DND-41 (cell line): ENCODE measurements around the gene GPALPP1.
A peak's percentile ranks its signal among the peaks of the same experiment; 100 is the strongest.
"Not testable (repeated sequence)": the region's sequence is repeated elsewhere in the genome, so short reads cannot be mapped to it uniquely, and the experiment has no call there.

Experiments used
- ATAC-seq: fragments of 200-7000 bp; cut with Tn5 transposase; 3 replicates; pipeline ENCODE4 v1.9.1; 2021; ENCODE audit warnings: low read depth; ENCODE audit not compliant: insufficient read depth
- DNase-seq: peaks from one replicate; pipeline ENCODE4 v3.0.0-alpha.2; 2020
- H2AFZ ChIP-seq: 2 replicates; pipeline ENCODE4 v1.6.0; 2012; ENCODE audit warnings: low read depth, low read length
- H3K27ac ChIP-seq: 2 replicates; pipeline ENCODE4 v1.5.1; 2012; ENCODE audit warnings: low read length, inconsistent platforms
- H3K27me3 ChIP-seq: fragments of 200-600 bp; sonication (generic); 2 replicates; pipeline ENCODE4 v1.6.0; 2012; ENCODE audit warnings: low read length, mild to moderate bottlenecking, inconsistent platforms; ENCODE audit not compliant: insufficient read depth, poor library complexity
- H3K36me3 ChIP-seq: 2 replicates; pipeline ENCODE4 v1.5.1; 2012; ENCODE audit warnings: low read length, inconsistent platforms; ENCODE audit not compliant: insufficient read depth
- H3K4me1 ChIP-seq: 2 replicates; pipeline ENCODE4 v1.5.1; 2012; ENCODE audit warnings: mild to moderate bottlenecking, low read length; ENCODE audit not compliant: insufficient read depth
- H3K4me2 ChIP-seq: 2 replicates; pipeline ENCODE4 v1.6.0; 2012; ENCODE audit warnings: mild to moderate bottlenecking, moderate library complexity, low read length, inconsistent platforms; ENCODE audit not compliant: insufficient read depth
- H3K4me3 ChIP-seq, 2 experiments: fragments of 200-600 bp in 1 of 2; shearing (Covaris generic) in 1 of 2; 2 replicates each; pipeline ENCODE4 v1.5.1; 2012 to 2016; ENCODE audit warnings: inconsistent platforms in 2 of 2, low read length in 2 of 2, mild to moderate bottlenecking in 2 of 2, low read depth in 1 of 2, moderate library complexity in 1 of 2
- H3K79me2 ChIP-seq: 2 replicates; pipeline ENCODE4 v1.6.0; 2012; ENCODE audit warnings: low read length, inconsistent platforms; ENCODE audit not compliant: insufficient read depth
- H3K9ac ChIP-seq: 2 replicates; pipeline ENCODE4 v1.6.0; 2012; ENCODE audit warnings: low read depth, mild to moderate bottlenecking, inconsistent platforms, low read length, moderate library complexity
- H3K9me3 ChIP-seq: 2 replicates; pipeline ENCODE4 v1.5.1; 2012; ENCODE audit warnings: low read length, moderate library complexity, mild to moderate bottlenecking, inconsistent platforms; ENCODE audit not compliant: insufficient read depth, severe bottlenecking
- H4K20me1 ChIP-seq: 2 replicates; pipeline ENCODE4 v1.6.0; 2012; ENCODE audit warnings: low read length; ENCODE audit not compliant: insufficient read depth
- CTCF ChIP-seq: IDR thresholded peaks from 2 replicates; pipeline ENCODE4 v1.5.1; 2012; ENCODE audit warnings: borderline replicate concordance, low read length, moderate library complexity, mild to moderate bottlenecking; ENCODE audit not compliant: poor library complexity, severe bottlenecking; ENCODE audit errors: extremely low read depth
- EZH2 ChIP-seq: IDR thresholded peaks from 3 replicates; pipeline ENCODE4 v1.6.1; 2012; ENCODE audit warnings: borderline replicate concordance, low read depth, mild to moderate bottlenecking, moderate library complexity, low read length, inconsistent platforms; ENCODE audit not compliant: severe bottlenecking

GPALPP1 gene

GRCh38 chr13:44989071-44989889 lies at the start of gene GPALPP1, which contains the start of gene NUFIP1:
Gene GPALPP1, plus strand, starts transcription at chr13:44989538. Its CDS starts 117 bp downstream, at chr13:44989655.
Gene NUFIP1, minus strand, starts transcription at chr13:44989471. Its CDS starts 35 bp downstream, at chr13:44989436.
- no peak for TF ChIP-seq EZH2
- no peak for TF ChIP-seq CTCF
- Histone ChIP-seq H3K4me1 (peaks cover 51% of the 10 kb centered on the region), H3K27me3 (no peaks in the 10 kb centered on the region), H3K79me2 (peaks cover 89% of the 10 kb centered on the region), H3K9ac (peak within 1 kb of the TSS; percentile 85), H3K36me3 (peaks cover 20% of the 10 kb centered on the region), H3K9me3 (no peaks in the 10 kb centered on the region), H3K4me3 (peak within 1 kb of the TSS; percentile 94 to 98), H3K27ac (peak within 1 kb of the TSS; percentile 80), H3K4me2 (peak within 1 kb of the TSS; percentile 93), H2AFZ (peak within 1 kb of the TSS; percentile 98), H4K20me1 (peaks cover 13% of the 10 kb centered on the region; the same call in 1 of the 2 replicates)
- ATAC-seq (peak; percentile 98), DNase-seq (peak; percentile 89)

GRCh38 chr13:44943411-44943810 lies 45.9 kb upstream of the GPALPP1 start:
- H4K20me1 ChIP-seq, H3K27me3 ChIP-seq, H3K4me1 ChIP-seq, ATAC-seq, H3K79me2 ChIP-seq, DNase-seq, H3K27ac ChIP-seq, H3K4me2 ChIP-seq, H3K9me3 ChIP-seq, H3K9ac ChIP-seq, H2AFZ ChIP-seq, H3K4me3 ChIP-seq: not testable (repeated sequence)
- peaks cover 18% of the 10 kb centered on the region; the same call in 1 of the 2 replicates for H3K36me3 ChIP-seq

- TF ChIP-seq EZH2, result no peak
- TF ChIP-seq CTCF, result no peak
- Histone ChIP-seq H3K4me2 (no peak overlapping the region), H4K20me1 (no peaks in the 10 kb centered on the region), H3K27me3 (no peaks in the 10 kb centered on the region), H2AFZ (no peak overlapping the region), H3K4me3 (no peak overlapping the region), H3K27ac (no peak overlapping the region), H3K4me1 (no peaks in the 10 kb centered on the region), H3K36me3 (peaks cover 22% of the 10 kb centered on the region), H3K79me2 (no peaks in the 10 kb centered on the region), H3K9me3 (no peaks in the 10 kb centered on the region), H3K9ac (no peak overlapping the region)
- ATAC-seq, result no peak
- no peak for DNase-seq
Observed at GRCh38 chr13:44951184-44951583, 38.2 kb upstream of the GPALPP1 start.

GRCh38 chr13:44952671-44953070 lies 36.7 kb upstream of the GPALPP1 start:
- no peaks in the 10 kb centered on the region for H3K79me2 ChIP-seq
- ATAC-seq, result no peak
- H3K27me3 ChIP-seq, result no peaks in the 10 kb centered on the region
- no peak overlapping the region for H2AFZ ChIP-seq
- no peak overlapping the region for H3K9ac ChIP-seq
- H3K27ac ChIP-seq, result no peak overlapping the region
- DNase-seq, result no peak
- H3K4me3 ChIP-seq, result no peak overlapping the region
- peaks cover 26% of the 10 kb centered on the region for H3K36me3 ChIP-seq
- H3K9me3 ChIP-seq, result no peaks in the 10 kb centered on the region
- TF ChIP-seq CTCF (no peak), EZH2 (no peak)
- H3K4me1 ChIP-seq, result no peaks in the 10 kb centered on the region
- H3K4me2 ChIP-seq, result no peak overlapping the region
- no peaks in the 10 kb centered on the region for H4K20me1 ChIP-seq
